ENCODE measurements around the gene DLGAP1.

DNA sequence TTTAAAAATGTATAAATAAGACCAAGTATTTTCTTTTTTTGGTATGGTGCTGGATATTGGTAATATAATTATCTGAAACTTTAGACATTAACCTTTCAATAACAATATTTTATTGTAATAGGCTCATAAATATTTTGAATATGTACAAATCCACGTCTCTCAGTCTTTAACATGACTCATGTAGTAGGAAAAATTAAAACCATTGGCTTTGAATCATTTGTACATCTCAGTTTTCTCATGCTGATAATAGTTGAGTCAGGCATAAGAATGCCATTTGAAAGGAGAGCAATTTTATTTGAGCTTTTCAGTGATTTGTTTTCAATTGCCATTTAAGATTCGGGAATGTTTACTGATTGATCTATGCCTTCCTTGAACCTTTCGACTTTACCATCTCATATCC, 640.3 kb downstream of the DLGAP1 start:
- TF ChIP-seq, protein P1, sequence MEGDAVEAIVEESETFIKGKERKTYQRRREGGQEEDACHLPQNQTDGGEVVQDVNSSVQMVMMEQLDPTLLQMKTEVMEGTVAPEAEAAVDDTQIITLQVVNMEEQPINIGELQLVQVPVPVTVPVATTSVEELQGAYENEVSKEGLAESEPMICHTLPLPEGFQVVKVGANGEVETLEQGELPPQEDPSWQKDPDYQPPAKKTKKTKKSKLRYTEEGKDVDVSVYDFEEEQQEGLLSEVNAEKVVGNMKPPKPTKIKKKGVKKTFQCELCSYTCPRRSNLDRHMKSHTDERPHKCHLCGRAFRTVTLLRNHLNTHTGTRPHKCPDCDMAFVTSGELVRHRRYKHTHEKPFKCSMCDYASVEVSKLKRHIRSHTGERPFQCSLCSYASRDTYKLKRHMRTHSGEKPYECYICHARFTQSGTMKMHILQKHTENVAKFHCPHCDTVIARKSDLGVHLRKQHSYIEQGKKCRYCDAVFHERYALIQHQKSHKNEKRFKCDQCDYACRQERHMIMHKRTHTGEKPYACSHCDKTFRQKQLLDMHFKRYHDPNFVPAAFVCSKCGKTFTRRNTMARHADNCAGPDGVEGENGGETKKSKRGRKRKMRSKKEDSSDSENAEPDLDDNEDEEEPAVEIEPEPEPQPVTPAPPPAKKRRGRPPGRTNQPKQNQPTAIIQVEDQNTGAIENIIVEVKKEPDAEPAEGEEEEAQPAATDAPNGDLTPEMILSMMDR (conservative IDR thresholded peaks at IDR 0.05; ENCODE audit: low read depth, low read length) = no peak
- TF ChIP-seq NFE2L2 (IDR thresholded peaks at IDR 0.05; ENCODE audit: low read depth, low read length) (no peak), MAZ (IDR thresholded peaks at IDR 0.05; ENCODE audit: borderline replicate concordance, low read depth, low read length) (no peak), RFX5 (IDR thresholded peaks at IDR 0.05; ENCODE audit: low read depth, low read length) (no peak), POLR2A (IDR thresholded peaks at IDR 0.05; ENCODE audit: low read depth, low read length) (no peak), BHLHE40 (IDR thresholded peaks at IDR 0.05; ENCODE audit: low read depth, low read length) (no peak), FOS (IDR thresholded peaks at IDR 0.05; ENCODE audit: low read depth, low read length) (0 out of 2 replicates have a peak, but pooled peaks have one; percentile 12)
